GM12878 (cell line): ENCODE measurements around the gene ARID3A. TPM values are rescaled to one million over a fixed set of nuclear protein-coding genes. Genes with fewer than 3 reads are reported as not detected.
A peak's percentile ranks its signal among the peaks of the same experiment; 100 is the strongest.

Experiments used
- DPF2 ChIP-seq: fragments of 450-650 bp; IDR thresholded peaks from 2 replicates; pipeline ENCODE4 v1.6.1; 2017; ENCODE audit warnings: mild to moderate bottlenecking
- FOXK2 ChIP-seq: fragments of 450-650 bp; IDR thresholded peaks from 2 replicates; pipeline ENCODE4 v1.6.1; 2017; ENCODE audit warnings: mild to moderate bottlenecking, moderate library complexity
- KAT2A ChIP-seq: conservative IDR thresholded peaks from 2 replicates; pipeline ENCODE4 v1.6.1; 2011; ENCODE audit warnings: low read depth, low read length; ENCODE audit not compliant: control insufficient read depth
- MTA2 ChIP-seq: fragments of 450-650 bp; IDR thresholded peaks from 2 replicates; pipeline ENCODE4 v1.6.1; 2016; ENCODE audit warnings: low read depth, mild to moderate bottlenecking, moderate library complexity
- PAX5 ChIP-seq: IDR thresholded peaks from 2 replicates; pipeline ENCODE4 v1.6.1; 2011; ENCODE audit warnings: low read depth, low read length, borderline replicate concordance
- POLR2AphosphoS2 ChIP-seq: IDR thresholded peaks from 2 replicates; pipeline ENCODE4 v1.6.1; 2011; ENCODE audit warnings: low read depth, mild to moderate bottlenecking, low read length, improper control_type of control experiment, moderate library complexity
- SP1 ChIP-seq: IDR thresholded peaks from one replicate; pipeline ENCODE4 v1.6.1; 2011; ENCODE audit warnings: low read depth, low read length
- SUZ12 ChIP-seq: fragments of 200-600 bp; sonication (generic); IDR thresholded peaks from one replicate; pipeline ENCODE4 v1.6.1; 2018; ENCODE audit warnings: antibody characterized with exemption, mild to moderate bottlenecking; ENCODE audit not compliant: unreplicated experiment
- TARDBP ChIP-seq: IDR thresholded peaks from 2 replicates; pipeline ENCODE4 v1.6.1; 2016; ENCODE audit warnings: borderline replicate concordance
- TCF12 ChIP-seq: IDR thresholded peaks from 2 replicates; pipeline ENCODE4 v1.6.1; 2011; ENCODE audit warnings: low read depth, mild to moderate bottlenecking, low read length
- ZBED1 ChIP-seq: IDR thresholded peaks from 2 replicates; pipeline ENCODE4 v1.6.1; 2016; ENCODE audit warnings: borderline replicate concordance
- ZNF207 ChIP-seq: fragments of 450-650 bp; IDR thresholded peaks from 2 replicates; pipeline ENCODE4 v1.6.1; 2014; ENCODE audit warnings: antibody characterized with exemption, mild to moderate bottlenecking, borderline replicate concordance
- ZNF274 ChIP-seq: IDR thresholded peaks from one replicate; pipeline ENCODE4 v1.8.0; 2011; ENCODE audit not compliant: insufficient read length, insufficient read depth
- polyA plus RNA-seq, 11 experiments: library from polyadenylated mRNA; depleted of rRNA in 4 of 11; unstranded in 6 of 11; stranded (reverse) in 5 of 11; fragments of >200 nt; fragmentation: Nextera tagmentation in 4 of 11; fragmentation: Illumina TruSeq in 1 of 11; extraction: Ambion mirVana in 4 of 11; extraction: Trizol in 1 of 11; gene quantifications; 1 replicate in 1 of 11; 2 replicates in 10 of 11; pipeline versions ENCODE4 v1.2.1 to v1.2.3, GENCODE V29; 2011 to 2016; ENCODE audit warnings: inconsistent platforms in 2 of 11, missing spikeins in 2 of 11, low read depth in 1 of 11
- total RNA-seq, 4 experiments: library from RNA; depleted of rRNA in 3 of 4; stranded (reverse); fragments of >200 nt in 3 of 4; fragmentation: Illumina TruSeq in 1 of 4; extraction: Trizol in 1 of 4; gene quantifications; 2 replicates each; pipeline versions ENCODE4 v1.2.1 to v1.2.3, GENCODE V29; 2013 to 2021
- TF ChIP-seq, protein P1 (sequence below): IDR thresholded peaks from 2 replicates; pipeline ENCODE4 v1.6.1; 2012; ENCODE audit warnings: improper control_type of control experiment, low read depth, low read length; ENCODE audit not compliant: insufficient replicate concordance
- TF ChIP-seq, protein P2 (sequence below): fragments of 450-650 bp; IDR thresholded peaks from 2 replicates; pipeline ENCODE4 v1.6.1; 2014; ENCODE audit warnings: mild to moderate bottlenecking

The ARID3A gene
- total and polyA plus RNA-seq, 10 of the 15 experiments (the other 5 are each of a cell fraction or from before 2014, with no cell fraction given), result 0.76 to 70.0 (median 16.7) TPM

DNA sequence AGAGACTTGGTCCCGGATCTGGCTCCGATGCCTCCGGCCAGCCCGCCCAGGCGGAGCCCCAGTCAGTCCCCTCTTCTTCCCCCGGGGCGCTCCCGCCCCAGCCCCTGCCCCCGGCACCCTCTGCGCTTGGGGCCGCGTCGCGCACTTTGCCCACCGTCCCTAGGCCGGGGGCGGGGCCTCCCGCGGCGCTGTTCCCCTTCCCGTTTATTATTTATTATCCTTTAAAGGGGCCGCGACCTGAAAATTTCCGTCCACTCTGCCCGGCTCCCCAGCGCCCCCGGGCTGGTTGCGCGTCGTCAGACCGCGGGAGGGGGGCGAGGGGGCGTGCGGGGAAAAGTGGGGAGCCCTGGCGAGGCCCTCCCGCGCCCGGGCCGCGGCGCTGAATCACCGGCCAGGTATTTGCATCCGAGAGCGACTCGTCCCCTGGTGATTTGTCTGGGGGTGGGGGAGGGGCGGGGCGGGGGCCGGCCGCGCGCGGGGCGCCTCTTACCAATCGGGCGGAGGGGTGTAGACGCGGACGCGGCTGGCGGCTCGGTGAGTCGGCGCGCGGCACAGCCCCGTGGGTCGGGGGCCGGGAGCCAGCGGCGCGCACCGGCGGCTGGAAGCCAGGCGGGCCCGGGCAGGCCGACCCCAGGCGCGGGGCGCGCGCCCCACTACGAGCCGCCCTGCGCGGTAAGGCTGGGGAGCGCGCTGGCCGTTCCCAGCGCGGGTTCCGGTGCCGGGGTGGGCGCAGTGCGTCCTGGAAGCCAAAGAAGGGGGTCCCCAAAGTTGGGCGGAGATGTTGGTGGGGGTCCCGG is at the start of gene ARID3A (continued):
- TF ChIP-seq, protein P1, sequence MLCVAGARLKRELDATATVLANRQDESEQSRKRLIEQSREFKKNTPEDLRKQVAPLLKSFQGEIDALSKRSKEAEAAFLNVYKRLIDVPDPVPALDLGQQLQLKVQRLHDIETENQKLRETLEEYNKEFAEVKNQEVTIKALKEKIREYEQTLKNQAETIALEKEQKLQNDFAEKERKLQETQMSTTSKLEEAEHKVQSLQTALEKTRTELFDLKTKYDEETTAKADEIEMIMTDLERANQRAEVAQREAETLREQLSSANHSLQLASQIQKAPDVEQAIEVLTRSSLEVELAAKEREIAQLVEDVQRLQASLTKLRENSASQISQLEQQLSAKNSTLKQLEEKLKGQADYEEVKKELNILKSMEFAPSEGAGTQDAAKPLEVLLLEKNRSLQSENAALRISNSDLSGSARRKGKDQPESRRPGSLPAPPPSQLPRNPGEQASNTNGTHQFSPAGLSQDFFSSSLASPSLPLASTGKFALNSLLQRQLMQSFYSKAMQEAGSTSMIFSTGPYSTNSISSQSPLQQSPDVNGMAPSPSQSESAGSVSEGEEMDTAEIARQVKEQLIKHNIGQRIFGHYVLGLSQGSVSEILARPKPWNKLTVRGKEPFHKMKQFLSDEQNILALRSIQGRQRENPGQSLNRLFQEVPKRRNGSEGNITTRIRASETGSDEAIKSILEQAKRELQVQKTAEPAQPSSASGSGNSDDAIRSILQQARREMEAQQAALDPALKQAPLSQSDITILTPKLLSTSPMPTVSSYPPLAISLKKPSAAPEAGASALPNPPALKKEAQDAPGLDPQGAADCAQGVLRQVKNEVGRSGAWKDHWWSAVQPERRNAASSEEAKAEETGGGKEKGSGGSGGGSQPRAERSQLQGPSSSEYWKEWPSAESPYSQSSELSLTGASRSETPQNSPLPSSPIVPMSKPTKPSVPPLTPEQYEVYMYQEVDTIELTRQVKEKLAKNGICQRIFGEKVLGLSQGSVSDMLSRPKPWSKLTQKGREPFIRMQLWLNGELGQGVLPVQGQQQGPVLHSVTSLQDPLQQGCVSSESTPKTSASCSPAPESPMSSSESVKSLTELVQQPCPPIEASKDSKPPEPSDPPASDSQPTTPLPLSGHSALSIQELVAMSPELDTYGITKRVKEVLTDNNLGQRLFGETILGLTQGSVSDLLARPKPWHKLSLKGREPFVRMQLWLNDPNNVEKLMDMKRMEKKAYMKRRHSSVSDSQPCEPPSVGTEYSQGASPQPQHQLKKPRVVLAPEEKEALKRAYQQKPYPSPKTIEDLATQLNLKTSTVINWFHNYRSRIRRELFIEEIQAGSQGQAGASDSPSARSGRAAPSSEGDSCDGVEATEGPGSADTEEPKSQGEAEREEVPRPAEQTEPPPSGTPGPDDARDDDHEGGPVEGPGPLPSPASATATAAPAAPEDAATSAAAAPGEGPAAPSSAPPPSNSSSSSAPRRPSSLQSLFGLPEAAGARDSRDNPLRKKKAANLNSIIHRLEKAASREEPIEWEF, result no peak
- TF ChIP-seq SUZ12, result no peak
- no peak for TF ChIP-seq SP1
- TF ChIP-seq, protein P2, sequence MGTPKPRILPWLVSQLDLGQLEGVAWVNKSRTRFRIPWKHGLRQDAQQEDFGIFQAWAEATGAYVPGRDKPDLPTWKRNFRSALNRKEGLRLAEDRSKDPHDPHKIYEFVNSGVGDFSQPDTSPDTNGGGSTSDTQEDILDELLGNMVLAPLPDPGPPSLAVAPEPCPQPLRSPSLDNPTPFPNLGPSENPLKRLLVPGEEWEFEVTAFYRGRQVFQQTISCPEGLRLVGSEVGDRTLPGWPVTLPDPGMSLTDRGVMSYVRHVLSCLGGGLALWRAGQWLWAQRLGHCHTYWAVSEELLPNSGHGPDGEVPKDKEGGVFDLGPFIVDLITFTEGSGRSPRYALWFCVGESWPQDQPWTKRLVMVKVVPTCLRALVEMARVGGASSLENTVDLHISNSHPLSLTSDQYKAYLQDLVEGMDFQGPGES, result peak; percentile 85
- 0 out of 2 replicates have a peak, but pooled peaks have one; percentile 38 for TF ChIP-seq POLR2AphosphoS2
- TF ChIP-seq TARDBP, result no peak; the same call in 1 of the 2 replicates
- TF ChIP-seq KAT2A, result no peak
- TF ChIP-seq TCF12, result no peak
- no peak for TF ChIP-seq MTA2
- TF ChIP-seq ZNF274, result no peak
- peak; percentile 46; the same call in 1 of the 2 replicates for TF ChIP-seq DPF2
- TF ChIP-seq ZBED1, result no peak
- no peak for TF ChIP-seq FOXK2
- no peak for TF ChIP-seq PAX5
- no peak for TF ChIP-seq ZNF207
